ENCODE results near the gene PARP14. TPM values are rescaled to one million over a fixed set of nuclear protein-coding genes. Genes with fewer than 3 reads are reported as not detected.
"Not testable (repeated sequence)": the region's sequence is repeated elsewhere in the genome, so short reads cannot be mapped to it uniquely, and the experiment has no call there.

The PARP14 gene
- polyA plus RNA-seq, 1 experiment = 13.2 TPM

DNA sequence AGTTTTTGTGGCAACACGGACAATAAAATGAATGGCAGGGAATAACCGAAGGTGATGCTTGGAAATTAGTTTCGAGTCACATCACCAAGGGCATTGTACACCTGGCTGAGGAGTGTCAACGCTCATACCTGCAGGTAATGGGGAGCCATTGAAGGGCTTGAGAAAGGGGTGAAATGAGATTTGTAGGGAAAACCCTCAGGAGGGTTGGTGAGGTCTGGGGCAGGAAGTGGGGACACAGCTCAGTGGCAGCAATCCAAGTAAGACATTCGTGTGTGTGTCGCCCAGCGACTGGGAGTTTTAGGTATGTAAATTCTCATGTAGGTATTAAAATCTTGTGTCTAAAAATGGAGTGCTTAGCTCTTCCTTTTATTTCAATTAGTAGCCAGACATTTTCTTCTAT lies 14.3 kb downstream of the PARP14 start:
- TF ChIP-seq, protein P1, sequence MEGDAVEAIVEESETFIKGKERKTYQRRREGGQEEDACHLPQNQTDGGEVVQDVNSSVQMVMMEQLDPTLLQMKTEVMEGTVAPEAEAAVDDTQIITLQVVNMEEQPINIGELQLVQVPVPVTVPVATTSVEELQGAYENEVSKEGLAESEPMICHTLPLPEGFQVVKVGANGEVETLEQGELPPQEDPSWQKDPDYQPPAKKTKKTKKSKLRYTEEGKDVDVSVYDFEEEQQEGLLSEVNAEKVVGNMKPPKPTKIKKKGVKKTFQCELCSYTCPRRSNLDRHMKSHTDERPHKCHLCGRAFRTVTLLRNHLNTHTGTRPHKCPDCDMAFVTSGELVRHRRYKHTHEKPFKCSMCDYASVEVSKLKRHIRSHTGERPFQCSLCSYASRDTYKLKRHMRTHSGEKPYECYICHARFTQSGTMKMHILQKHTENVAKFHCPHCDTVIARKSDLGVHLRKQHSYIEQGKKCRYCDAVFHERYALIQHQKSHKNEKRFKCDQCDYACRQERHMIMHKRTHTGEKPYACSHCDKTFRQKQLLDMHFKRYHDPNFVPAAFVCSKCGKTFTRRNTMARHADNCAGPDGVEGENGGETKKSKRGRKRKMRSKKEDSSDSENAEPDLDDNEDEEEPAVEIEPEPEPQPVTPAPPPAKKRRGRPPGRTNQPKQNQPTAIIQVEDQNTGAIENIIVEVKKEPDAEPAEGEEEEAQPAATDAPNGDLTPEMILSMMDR (IDR thresholded peaks at IDR 0.05; ENCODE audit: insufficient read depth, low read depth, low read length) = no peak
- H3K27me3 ChIP-seq (ENCODE audit: control insufficient read depth, insufficient read depth, low read length) = no peaks in the 10 kb centered on the region
- POLR2A ChIA-PET = no interaction called here
- H3K36me3 ChIP-seq (ENCODE audit: control insufficient read depth, insufficient read depth, low read length) = peaks cover 3% of the 10 kb centered on the region
- DNase-seq (ENCODE audit: low read depth) = no peak
- H3K4me3 ChIP-seq (ENCODE audit: low read depth, low read length) = no peak overlapping the region
- CTCF ChIA-PET = interaction anchor here (1.3 to 1.6 kb wide), 3 partner anchors 10 to 135 kb away, joined by 4 to 7 read pairs (median 4); no protein-coding TSS in a partner anchor

DNA sequence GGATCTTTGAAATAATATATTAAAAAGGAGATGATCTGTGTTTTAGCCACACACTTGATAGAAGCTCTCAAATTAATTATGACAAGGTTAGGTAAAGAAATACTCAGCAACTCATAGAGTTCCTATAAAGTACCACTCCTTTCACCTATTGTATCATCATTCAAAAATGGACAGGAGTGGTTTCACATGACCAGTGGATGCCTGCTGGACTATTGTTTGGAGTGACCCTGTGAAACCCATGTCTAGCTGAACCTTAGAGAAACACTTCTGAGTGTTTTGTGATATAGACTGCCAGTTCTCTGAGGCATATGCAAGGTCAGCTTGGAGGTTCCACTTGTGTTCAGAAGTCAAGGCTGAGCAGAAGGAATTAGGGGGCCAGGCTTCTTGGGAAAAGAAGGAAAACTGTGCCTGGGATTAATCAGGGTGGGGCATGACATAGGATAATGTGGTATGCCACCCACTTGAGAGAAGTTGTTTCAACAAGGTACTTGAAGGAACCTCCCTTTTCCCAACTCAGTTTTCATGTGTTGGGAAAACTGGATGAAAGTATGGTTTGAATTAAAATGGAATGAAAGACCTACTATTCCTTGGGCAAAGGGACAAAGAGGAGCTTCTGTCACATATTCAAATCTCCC lies 15.4 kb downstream of the PARP14 start:
- Histone ChIP-seq H3K27me3 (ENCODE audit: control insufficient read depth, insufficient read depth, low read length) (no peaks in the 10 kb centered on the region), H3K36me3 (ENCODE audit: control insufficient read depth, insufficient read depth, low read length) (peaks cover 8% of the 10 kb centered on the region), H3K4me3 (ENCODE audit: low read depth, low read length) (no peak overlapping the region)
- no peak for DNase-seq (ENCODE audit: low read depth)
- ChIA-PET CTCF (interaction anchor here (1.3 to 1.6 kb wide), 3 partner anchors 9 to 136 kb away, joined by 4 to 7 read pairs (median 4); no protein-coding TSS in a partner anchor), POLR2A (no interaction called here)
- TF ChIP-seq, protein P1 (IDR thresholded peaks at IDR 0.05; ENCODE audit: insufficient read depth, low read depth, low read length) = no peak

DNA sequence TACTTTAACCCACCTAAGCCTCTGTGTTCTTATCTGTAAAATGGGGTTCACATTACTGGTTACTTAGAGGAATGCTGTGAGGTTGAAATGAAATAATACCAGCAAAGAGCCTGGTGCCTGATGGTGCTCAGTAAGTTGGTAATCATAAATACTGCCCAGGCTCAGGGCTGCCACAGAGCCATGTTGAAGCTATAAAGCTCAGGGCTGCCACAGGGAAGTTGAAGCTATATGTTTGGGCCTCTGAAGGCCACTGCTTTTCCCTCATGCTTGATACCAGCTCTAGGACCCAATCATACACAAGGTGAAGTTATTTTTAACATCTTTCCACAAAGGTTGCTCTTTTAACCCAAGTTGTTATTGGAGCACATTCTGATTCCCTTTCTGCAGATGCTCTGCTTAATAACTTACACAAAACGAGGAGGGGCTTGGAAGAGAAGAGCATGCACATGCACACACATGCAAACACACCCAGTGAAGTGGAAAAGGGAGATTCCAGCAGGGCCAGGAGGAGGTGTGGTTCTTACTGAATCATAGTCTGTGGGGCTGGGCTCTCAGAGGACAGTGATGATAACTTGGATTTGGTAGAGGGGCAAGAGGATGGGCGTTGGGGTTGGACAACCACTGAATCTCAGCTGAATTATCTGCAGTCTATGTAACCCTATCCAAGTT lies 17.4 kb downstream of the PARP14 start:
- CTCF ChIA-PET = interaction anchor here (0.8 kb wide), 2 partner anchors 57 to 305 kb away, joined by 3 read pairs; no protein-coding TSS in a partner anchor
- H3K4me3 ChIP-seq (ENCODE audit: low read depth, low read length) = no peak overlapping the region
- no peaks in the 10 kb centered on the region for H3K27me3 ChIP-seq (ENCODE audit: control insufficient read depth, insufficient read depth, low read length)
- peaks cover 11% of the 10 kb centered on the region for H3K36me3 ChIP-seq (ENCODE audit: control insufficient read depth, insufficient read depth, low read length)
- TF ChIP-seq, protein P1 (IDR thresholded peaks at IDR 0.05; ENCODE audit: insufficient read depth, low read depth, low read length) = no peak
- no peak for DNase-seq (ENCODE audit: low read depth)
- POLR2A ChIA-PET = no interaction called here

DNA sequence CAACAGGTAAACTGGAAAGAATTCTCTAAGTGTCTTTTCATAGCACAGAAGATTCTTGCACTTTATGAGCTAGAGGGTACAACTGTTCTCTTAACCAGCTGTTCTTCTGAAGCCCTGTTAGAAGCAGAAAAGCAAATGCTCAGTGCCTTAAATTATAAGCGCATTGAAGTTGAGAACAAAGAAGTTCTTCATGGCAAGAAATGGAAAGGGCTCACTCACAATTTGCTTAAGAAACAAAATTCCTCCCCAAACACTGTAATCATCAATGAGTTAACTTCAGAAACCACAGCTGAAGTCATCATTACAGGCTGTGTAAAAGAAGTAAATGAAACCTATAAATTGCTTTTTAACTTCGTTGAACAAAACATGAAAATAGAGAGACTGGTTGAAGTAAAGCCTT lies 19.6 kb downstream of the PARP14 start:
- CTCF ChIA-PET = no interaction called here
- TF ChIP-seq, protein P1 (IDR thresholded peaks at IDR 0.05; ENCODE audit: insufficient read depth, low read depth, low read length) = no peak
- H3K27me3 ChIP-seq (ENCODE audit: control insufficient read depth, insufficient read depth, low read length) = no peaks in the 10 kb centered on the region
- no peak overlapping the region for H3K4me3 ChIP-seq (ENCODE audit: low read depth, low read length)
- no peak for DNase-seq (ENCODE audit: low read depth)
- POLR2A ChIA-PET = no interaction called here
- peaks cover 12% of the 10 kb centered on the region for H3K36me3 ChIP-seq (ENCODE audit: control insufficient read depth, insufficient read depth, low read length)

DNA sequence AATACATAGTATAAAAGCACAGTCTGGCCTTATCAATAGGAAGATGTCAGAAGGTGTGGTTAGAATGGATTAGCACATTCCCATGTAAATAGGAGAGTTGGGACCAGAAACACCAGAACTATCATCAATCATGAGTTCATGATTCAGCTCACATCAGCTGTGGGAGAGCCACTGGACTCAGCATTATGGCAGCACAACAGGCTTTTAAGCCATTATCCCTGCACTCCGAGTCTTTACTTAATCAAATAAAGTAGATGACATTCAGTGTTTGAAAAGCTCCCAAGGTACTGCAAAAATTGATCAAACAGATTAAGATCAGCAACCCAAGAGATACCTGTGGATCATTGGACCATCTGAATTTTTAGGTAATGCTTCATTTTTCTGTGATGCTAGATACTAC lies 24.7 kb downstream of the PARP14 start:
- H3K4me3 ChIP-seq (ENCODE audit: low read depth, low read length) = no peak overlapping the region
- ChIA-PET CTCF (interaction anchor here (0.8 kb wide), 1 partner anchor 10 kb away, joined by 4 read pairs; no protein-coding TSS in a partner anchor), POLR2A (no interaction called here)
- no peaks in the 10 kb centered on the region for H3K27me3 ChIP-seq (ENCODE audit: control insufficient read depth, insufficient read depth, low read length)
- DNase-seq (ENCODE audit: low read depth) = no peak
- TF ChIP-seq, protein P1 (IDR thresholded peaks at IDR 0.05; ENCODE audit: insufficient read depth, low read depth, low read length) = no peak
- H3K36me3 ChIP-seq (ENCODE audit: control insufficient read depth, insufficient read depth, low read length) = peaks cover 9% of the 10 kb centered on the region

DNA sequence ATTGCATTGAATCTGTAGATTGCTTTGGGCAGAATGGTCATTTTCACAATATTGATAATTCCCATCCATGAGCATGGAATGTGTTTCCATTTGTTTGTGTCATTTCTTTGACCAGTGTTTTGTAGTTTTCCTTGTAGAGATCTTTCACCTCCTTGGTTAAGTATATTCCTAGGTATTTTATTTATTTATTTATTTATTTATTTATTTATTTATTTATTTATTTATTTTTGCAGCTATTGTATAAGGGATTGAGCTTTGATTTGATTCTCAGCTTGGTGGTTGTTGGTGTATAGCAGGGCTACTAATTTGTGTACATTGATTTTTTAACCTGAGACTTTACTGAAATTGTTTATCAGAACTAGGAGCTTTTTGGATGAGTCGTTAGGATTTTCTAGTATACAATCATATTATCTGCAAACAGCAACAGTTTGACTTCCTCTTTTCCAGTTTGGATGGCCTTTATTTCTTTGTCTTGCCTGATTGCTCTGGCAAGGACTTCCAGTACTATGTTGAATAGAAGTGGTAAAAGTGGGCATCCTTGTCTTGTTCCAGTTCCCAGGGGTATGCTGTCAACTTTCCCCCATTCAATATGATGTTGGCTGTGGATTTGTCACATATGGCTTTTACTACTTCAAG lies 30.1 kb downstream of the PARP14 start:
- POLR2A ChIA-PET; DNase-seq (ENCODE audit: low read depth): not testable (repeated sequence)
- CTCF ChIA-PET = interaction anchor here (1.2 kb wide), 1 partner anchor 23 kb away, joined by 3 read pairs; no protein-coding TSS in a partner anchor

More for the DNA sequence above, 30.1 kb downstream of the PARP14 start:
- H3K4me3 ChIP-seq (ENCODE audit: low read depth, low read length); H3K27me3 ChIP-seq (ENCODE audit: control insufficient read depth, insufficient read depth, low read length); H3K36me3 ChIP-seq (ENCODE audit: control insufficient read depth, insufficient read depth, low read length): not testable (repeated sequence)

All from BJ (cell line).